SH-SY5Y (cell line): ENCODE results near the gene EEA1.

Experiments
- GATA2 ChIP-seq: IDR thresholded peaks from 2 replicates; pipeline ENCODE4 v1.6.1; 2011; ENCODE audit warnings: mild to moderate bottlenecking, low read depth, low read length
- GATA3 ChIP-seq: IDR thresholded peaks from 2 replicates; pipeline ENCODE4 v1.6.1; 2011; ENCODE audit warnings: low read depth, mild to moderate bottlenecking, low read length, moderate library complexity

The EEA1 gene

GRCh38 chr12:92947589-92948215 is 18.6 kb upstream of the EEA1 start:
- no peak for TF ChIP-seq GATA2
- TF ChIP-seq GATA3 = no peak

- no peak for TF ChIP-seq GATA3
- TF ChIP-seq GATA2 = no peak
Observed at GRCh38 chr12:92945659-92946220, 16.6 kb upstream of the EEA1 start.

- TF ChIP-seq GATA2 (no peak), GATA3 (no peak)
Observed at GRCh38 chr12:92943482-92944250, 14.6 kb upstream of the EEA1 start.

GRCh38 chr12:92942905-92943304 is 13.8 kb upstream of the EEA1 start:
- TF ChIP-seq GATA2 = no peak
- no peak for TF ChIP-seq GATA3

GRCh38 chr12:92939116-92939515 is 10.0 kb upstream of the EEA1 start:
- TF ChIP-seq GATA3 (no peak), GATA2 (no peak)

- no peak for TF ChIP-seq GATA2
- no peak for TF ChIP-seq GATA3
Observed at GRCh38 chr12:92938638-92939037, 9.5 kb upstream of the EEA1 start.

- no peak for TF ChIP-seq GATA3
- no peak for TF ChIP-seq GATA2
Observed at GRCh38 chr12:92938018-92938417, 8.9 kb upstream of the EEA1 start.

- TF ChIP-seq GATA3 = no peak
- no peak for TF ChIP-seq GATA2
Observed at GRCh38 chr12:92933606-92934005, 4.5 kb upstream of the EEA1 start.

GRCh38 chr12:92930421-92930820 is 1.3 kb upstream of the EEA1 start:
- TF ChIP-seq GATA2 = no peak
- TF ChIP-seq GATA3 = no peak

- TF ChIP-seq GATA3 (no peak), GATA2 (no peak)
Observed at GRCh38 chr12:92929983-92930382, 888 bp upstream of the EEA1 start.

- no peak for TF ChIP-seq GATA2
- TF ChIP-seq GATA3 = no peak
Observed at GRCh38 chr12:92928421-92928961, 604 bp downstream of the EEA1 start.

GRCh38 chr12:92927436-92928281 is 1.4 kb downstream of the EEA1 start:
- TF ChIP-seq GATA2 (no peak), GATA3 (no peak)

GRCh38 chr12:92927055-92927435 is 2.0 kb downstream of the EEA1 start:
- no peak for TF ChIP-seq GATA2
- no peak for TF ChIP-seq GATA3

GRCh38 chr12:92926549-92926948 is 2.5 kb downstream of the EEA1 start:
- TF ChIP-seq GATA2 (no peak), GATA3 (no peak)
